GM20000 (cell line): ENCODE results near the gene PSENEN.

ENCODE experiments used
- DNase-seq: peaks from one replicate; pipeline ENCODE4 v3.0.0; 2012; ENCODE audit warnings: low spot score
- TF ChIP-seq, protein P1 (sequence below): IDR thresholded peaks from 2 replicates; pipeline ENCODE4 v1.5.1; 2012; ENCODE audit warnings: mild to moderate bottlenecking, control low read depth; ENCODE audit errors: extremely low read depth, missing control alignments

Gene PSENEN

DNA sequence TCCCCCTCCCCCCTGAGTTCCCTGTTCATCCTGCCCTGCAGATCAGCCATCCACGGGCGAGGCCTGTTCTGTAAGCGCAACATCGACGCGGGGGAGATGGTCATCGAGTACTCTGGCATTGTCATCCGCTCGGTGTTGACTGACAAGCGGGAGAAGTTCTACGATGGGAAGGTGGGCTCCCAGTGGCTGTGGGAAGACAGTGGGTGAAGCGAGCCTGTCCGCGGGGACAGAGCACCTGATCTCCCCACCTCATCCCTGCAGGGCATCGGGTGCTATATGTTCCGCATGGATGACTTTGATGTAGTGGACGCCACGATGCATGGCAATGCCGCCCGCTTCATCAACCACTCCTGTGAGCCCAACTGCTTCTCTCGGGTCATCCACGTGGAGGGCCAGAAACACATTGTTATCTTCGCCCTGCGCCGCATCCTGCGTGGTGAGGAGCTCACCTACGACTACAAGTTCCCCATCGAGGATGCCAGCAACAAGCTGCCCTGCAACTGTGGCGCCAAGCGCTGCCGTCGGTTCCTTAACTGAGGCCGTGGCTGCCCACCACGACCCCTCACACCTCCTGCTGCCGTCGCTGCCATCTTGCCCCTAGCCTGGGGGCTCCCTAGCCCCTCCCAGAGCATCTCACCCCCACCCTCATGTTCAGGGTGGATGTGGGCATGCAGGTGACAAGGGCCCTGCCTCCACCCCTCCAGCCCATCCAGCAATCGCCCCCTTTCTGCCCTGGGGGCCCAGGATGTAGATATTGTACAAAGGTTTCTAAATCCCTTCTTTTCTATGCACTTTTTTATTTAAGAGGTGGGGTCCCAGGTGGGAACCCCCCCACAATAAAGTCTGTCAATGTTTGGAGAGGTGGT is 7.2 kb upstream of the PSENEN start:
- TF ChIP-seq, protein P1, sequence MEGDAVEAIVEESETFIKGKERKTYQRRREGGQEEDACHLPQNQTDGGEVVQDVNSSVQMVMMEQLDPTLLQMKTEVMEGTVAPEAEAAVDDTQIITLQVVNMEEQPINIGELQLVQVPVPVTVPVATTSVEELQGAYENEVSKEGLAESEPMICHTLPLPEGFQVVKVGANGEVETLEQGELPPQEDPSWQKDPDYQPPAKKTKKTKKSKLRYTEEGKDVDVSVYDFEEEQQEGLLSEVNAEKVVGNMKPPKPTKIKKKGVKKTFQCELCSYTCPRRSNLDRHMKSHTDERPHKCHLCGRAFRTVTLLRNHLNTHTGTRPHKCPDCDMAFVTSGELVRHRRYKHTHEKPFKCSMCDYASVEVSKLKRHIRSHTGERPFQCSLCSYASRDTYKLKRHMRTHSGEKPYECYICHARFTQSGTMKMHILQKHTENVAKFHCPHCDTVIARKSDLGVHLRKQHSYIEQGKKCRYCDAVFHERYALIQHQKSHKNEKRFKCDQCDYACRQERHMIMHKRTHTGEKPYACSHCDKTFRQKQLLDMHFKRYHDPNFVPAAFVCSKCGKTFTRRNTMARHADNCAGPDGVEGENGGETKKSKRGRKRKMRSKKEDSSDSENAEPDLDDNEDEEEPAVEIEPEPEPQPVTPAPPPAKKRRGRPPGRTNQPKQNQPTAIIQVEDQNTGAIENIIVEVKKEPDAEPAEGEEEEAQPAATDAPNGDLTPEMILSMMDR, result no peak
- no peak for DNase-seq

DNA sequence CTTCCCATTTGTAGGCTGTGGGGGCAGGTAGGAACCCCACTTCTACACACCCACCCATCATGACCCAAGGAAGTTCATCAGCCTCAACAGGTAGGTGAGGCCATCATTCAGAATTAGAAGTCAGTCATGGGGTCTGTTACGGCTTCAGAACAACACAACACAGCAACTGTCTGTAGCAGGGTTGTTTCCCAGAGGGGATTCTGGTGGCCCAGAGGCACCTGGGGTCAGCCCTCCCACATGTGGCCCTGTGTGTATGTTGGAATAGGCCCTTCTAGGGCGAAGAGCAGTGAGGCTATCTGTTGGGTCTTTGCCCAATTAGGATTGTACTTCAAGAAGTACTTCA is 6.6 kb upstream of the PSENEN start:
- DNase-seq, result no peak
- TF ChIP-seq, protein P1, result no peak

DNA sequence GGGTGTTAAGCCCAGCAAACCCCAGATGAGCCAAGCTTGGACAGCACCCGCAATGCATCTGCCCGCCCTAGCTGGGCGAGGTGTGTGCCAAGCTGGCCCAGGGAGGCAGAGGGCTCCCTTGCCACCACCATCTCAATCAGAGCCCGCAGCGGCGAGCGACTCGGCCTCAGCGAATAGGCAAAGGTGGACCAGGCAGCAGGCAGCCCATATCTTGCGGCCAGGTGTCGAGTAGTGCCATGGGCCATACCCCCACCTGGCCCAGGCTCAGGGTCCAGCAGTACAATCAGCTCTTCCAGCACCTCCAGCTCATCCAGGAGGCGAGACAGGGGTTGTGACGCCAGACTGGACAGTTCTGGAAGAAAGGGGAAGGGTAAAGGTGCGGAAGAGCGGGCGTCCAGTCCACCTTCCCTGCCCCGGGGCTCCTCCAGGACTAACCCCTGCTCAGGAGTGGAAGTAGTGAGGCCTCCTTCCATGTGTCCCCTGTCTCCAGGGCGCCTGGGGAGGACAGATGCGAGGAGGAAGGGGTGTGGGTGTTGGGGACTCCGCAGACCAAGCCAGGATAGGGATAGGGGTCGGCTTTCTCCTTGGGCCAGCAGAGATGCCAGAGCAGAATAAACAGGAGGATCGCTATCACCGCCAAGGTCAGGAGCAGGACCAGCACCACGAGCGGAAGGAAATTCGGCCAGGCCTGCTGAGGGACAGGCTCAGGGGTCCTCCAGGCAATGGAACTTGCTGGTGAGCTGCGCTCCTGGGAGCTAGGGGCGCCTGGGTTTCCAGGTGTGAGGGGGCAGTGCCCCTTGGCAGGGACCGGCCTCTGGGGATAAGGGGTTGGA is 6.0 kb upstream of the PSENEN start:
- TF ChIP-seq, protein P1, result no peak
- DNase-seq, result no peak

DNA sequence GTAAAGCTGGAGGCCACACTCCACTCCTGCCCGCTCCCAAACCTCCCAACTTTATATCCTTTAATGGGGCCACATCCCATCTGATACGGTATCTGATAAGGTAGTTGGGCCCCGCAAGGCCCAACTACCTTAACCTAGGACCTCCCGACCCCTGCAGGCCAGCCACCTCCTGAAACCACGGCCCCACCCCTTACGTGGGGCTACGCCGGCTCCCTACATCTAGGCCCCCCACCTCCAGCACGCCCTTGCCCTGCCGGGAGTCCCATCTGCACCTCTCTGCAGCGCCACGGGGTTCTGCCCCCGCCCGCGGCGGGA is 5.4 kb upstream of the PSENEN start:
- TF ChIP-seq, protein P1, result no peak
- no peak for DNase-seq

DNA sequence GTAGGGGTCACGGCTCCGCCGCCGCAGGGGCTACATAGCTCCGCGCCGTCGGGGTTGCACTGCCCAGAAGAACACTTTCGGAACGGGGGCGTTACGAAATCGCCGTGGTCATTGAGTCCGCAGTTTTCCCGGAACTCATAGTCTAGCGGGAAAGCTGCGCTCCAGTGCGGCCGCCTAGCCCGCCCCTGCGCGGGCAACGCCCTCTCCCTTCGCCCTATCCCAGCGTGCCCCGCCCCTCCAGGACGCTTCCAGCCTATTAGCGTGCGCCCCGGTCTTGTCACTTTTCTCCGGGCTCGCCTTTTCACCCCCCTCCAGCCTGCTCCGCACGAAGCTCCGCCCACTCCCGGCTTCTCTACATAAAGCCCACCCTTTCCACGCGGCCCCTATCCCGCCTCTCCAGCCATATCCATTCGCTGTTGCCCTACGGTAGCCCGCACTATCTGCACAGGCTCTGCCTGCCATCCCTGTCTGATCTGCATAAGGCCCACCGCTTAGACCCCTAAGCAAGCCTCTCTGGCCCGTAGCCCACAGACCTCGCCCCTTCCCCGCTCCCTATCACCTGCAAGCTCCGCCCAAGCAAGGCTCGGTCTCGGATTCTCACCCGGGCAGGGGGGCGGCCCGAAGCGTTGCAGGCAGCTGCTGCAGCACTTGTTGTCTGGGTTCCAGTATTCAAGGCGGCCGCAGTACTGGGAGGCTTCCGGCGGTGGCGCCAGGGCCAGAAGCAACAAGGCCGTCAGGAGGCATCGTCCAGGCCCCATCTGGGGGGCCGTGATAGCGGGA is 4.8 kb upstream of the PSENEN start:
- peak; percentile 98 for DNase-seq
- TF ChIP-seq, protein P1, result peak; percentile 3

DNA sequence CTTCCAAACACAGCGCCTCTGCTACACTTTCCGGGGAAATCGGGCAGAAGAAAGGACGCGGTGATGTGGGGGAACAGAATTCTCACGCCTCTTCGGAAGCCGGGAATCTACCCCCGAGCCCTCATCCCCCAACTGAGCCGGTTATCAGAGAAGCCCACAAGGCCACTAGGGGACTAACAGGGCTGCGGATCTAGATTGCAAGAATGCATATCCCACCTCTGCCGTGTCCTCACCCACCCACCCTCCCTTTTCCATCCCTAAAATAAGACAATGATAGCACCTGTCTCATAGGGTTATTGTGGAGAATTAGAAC is 4.3 kb upstream of the PSENEN start:
- TF ChIP-seq, protein P1, result no peak

More for the DNA sequence above, 4.3 kb upstream of the PSENEN start:
- no peak for DNase-seq
